Kidney glomerular epithelial cell (primary cell): ENCODE measurements around the gene PSMB10.
"Not testable (repeated sequence)": the region's sequence is repeated elsewhere in the genome, so short reads cannot be mapped to it uniquely, and the experiment has no call there.

Experiments
- DNase-seq: peaks from one replicate; lab custom pipeline; 2025; lab: John Stamatoyannopoulos, UW

Gene PSMB10

DNA sequence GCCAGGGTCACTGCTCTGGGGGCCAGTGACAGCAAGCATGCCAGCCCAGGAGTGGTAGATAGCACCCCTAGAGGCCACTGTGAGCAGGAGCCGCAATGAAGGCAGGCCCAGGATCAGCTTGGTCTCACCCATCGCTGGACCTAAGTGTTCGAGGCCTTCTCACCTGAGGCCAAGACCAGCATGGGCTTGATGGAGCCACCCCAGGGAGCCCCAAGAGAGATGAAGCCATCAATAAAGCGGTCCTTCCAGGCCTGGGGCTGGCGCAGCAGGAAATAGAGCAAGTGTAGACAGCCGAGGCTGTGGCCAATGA is 5.5 kb upstream of the PSMB10 start:
- peak; percentile 11 for DNase-seq

GRCh38 chr16:67941469-67942199 is 5.0 kb upstream of the PSMB10 start:
- DNase-seq = no peak

DNA sequence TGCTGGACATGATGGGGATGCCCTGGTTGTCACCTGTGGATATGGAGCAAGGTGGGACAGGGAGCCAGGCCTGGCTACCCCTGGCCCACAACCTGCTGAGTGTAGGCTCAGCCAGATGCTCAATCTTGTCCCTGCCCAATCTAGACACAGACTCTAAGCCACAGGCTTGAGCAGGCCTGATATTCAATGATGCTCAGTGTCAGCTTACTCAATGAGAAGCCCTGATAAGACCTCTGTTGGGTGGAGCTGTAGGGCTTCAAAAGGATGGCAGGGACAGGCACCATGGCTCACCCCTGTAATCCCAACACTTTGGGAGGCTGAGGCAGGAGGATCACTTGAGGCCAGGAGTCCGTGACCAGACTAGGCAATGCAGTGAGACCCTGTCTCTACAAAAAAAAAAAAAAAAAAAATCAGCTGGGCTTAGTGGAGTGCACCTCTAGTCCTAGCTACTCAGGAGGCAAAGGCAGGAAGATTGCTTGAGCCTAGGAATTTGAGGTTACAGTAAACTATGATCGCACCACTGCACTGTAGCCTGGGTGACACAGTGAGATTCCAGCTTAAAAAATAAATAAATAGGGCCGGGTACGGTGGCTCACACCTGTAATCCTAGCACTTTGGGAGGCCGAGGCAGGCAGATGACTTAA is 3.9 kb upstream of the PSMB10 start:
- DNase-seq = no peak

GRCh38 chr16:67939507-67940445 is 3.1 kb upstream of the PSMB10 start:
- no peak for DNase-seq

- DNase-seq = not testable (repeated sequence)
These were observed 1.1 kb upstream of the PSMB10 start for GRCh38 chr16:67937713-67938112.

- DNase-seq = peak; percentile 40
These were observed 393 bp upstream of the PSMB10 start for GRCh38 chr16:67936880-67937605.

- peak; percentile 96 for DNase-seq
These were observed 1.1 kb downstream of the PSMB10 start for GRCh38 chr16:67935402-67936123.

GRCh38 chr16:67935101-67935401 is 1.6 kb downstream of the PSMB10 start:
- no peak for DNase-seq

- DNase-seq = no peak
These were observed 2.1 kb downstream of the PSMB10 start for GRCh38 chr16:67934306-67935100.

DNA sequence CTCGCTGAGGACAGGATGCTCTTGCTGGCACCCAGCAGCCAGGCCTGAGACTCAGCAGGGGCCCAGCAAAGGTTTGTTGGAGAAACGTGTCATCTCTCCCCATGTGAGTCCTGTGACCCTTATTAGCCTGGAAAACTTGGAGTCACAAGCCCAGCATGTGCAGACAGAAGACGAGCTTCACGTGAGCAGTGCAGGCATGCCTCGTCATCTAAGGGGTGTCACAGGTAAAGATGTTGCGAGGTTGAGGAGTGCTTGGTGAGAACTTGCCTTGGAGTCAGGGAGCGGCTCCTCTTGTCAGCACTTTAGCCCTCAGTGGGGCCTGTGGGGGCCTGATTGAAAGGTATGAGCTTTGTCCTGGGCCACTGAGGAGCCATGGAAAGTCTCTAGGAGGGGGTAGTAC is 2.8 kb downstream of the PSMB10 start:
- no peak for DNase-seq

GRCh38 chr16:67932462-67932840 is 4.2 kb downstream of the PSMB10 start:
- no peak for DNase-seq

- DNase-seq = no peak
These were observed 4.8 kb downstream of the PSMB10 start, which contains the start of gene CTRL for GRCh38 chr16:67931712-67932461. Gene CTRL, minus strand, starts transcription at chr16:67931862. Its CDS starts 10 bp downstream, at chr16:67931852.

DNA sequence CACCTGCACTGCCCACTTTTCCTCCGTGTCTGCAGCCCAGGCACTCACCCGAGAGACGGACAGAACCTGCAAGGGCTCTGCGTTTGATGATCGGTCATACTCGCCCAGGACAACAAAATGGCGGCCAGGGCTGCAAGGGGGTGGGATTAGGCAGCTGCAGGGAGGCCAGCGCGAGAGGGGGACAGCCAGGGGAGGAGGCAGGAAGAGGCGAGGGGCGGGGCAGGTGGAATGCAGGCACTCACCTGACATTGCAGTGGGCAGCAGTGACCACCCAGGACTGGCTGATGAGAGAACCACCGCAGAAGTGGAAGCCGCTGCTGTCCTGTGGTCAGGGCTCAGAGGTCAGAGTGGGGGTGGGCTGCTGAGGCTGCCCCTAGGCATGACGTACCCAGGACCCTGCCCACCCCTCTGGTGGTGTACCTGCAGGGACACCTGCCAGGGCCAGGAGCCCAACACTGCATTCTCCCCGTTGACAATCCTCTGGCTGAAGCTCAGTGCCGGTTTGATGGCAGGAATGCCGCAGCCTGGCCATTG is 5.9 kb downstream of the PSMB10 start:
- DNase-seq = no peak

- DNase-seq = no peak
These were observed 6.5 kb downstream of the PSMB10 start for GRCh38 chr16:67930191-67930590.

DNA sequence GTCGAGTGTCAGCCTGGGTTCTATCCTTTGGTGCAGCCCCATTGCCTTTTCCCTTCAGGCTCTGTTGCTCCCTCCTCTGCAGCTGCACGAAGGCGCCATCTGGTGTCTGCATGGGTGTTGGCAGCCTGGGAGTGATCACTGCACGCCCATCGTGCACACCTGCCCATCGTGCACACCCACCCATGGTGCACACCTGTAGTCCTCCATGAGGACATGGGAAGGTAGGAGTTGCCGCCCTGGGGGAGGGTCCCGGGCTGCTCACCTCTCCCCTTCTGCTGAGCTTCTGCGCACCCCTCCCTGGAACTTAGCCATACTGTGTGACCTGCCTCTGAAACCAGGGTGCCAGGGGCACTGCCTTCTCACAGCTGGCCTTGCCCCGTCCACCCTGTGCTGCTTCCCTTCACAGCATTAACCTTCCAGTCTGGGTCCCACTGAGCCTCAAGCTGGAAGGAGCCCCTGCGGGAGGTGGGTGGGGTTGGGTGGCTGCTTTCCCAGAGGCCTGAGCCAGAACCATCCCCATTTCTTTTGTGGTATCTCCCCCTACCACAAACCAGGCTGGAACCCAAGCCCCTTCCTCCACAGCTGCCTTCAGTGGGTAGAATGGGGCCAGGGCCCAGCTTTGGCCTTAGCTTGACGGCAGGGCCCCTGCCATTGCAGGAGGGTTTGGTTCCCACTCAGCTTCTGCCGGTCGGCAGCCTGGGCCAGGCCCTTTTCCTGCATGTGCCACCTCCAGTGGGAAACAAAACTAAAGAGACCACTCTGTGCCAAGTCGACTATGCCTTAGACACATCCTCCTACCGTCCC is 7.9 kb downstream of the PSMB10 start:
- DNase-seq = peak; percentile 53

DNA sequence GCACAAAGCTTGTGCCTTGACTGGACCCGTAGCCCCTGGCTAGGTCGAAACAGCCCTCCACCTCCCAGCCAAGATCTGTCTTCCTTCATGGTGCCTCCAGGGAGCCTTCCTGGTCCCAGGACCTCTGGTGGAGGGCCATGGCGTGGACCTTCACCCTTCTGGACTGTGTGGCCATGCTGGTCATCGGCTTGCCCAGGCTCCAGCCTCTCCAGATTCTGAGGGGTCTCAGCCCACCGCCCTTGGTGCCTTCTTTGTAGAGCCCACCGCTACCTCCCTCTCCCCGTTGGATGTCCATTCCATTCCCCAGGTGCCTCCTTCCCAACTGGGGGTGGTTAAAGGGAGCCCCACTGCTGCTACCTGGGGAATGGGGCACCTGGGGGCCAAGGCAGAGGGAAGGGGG is 8.5 kb downstream of the PSMB10 start:
- no peak for DNase-seq

DNA sequence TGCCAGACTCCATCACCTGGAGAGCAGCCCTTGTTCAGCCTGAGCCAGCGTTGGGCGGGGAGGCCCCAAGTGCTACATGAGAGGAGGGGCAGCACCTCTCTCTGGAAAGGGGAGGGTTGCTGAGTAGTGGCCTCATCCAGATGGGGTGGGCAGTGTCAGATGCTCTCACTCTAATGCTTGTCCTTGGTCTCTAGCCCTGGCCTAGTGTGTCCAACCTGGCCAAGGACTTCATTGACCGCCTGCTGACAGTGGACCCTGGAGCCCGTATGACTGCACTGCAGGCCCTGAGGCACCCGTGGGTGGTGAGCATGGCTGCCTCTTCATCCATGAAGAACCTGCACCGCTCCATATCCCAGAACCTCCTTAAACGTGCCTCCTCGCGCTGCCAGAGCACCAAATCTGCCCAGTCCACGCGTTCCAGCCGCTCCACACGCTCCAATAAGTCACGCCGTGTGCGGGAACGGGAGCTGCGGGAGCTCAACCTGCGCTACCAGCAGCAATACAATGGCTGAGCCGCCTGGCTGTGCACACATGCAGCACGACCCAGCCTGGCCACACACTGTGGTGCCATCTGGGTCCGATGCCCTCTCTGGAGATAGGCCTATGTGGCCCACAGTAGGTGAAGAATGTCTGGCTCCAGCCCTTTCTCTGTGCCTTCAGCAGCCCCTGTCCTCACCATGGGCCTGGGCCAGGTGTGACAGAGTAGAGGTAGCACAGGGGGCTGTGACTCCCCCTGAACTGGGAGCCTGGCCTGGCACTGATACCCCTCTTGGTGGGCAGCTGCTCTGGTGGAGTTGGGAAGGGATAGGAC is 9.3 kb downstream of the PSMB10 start:
- no peak for DNase-seq

DNA sequence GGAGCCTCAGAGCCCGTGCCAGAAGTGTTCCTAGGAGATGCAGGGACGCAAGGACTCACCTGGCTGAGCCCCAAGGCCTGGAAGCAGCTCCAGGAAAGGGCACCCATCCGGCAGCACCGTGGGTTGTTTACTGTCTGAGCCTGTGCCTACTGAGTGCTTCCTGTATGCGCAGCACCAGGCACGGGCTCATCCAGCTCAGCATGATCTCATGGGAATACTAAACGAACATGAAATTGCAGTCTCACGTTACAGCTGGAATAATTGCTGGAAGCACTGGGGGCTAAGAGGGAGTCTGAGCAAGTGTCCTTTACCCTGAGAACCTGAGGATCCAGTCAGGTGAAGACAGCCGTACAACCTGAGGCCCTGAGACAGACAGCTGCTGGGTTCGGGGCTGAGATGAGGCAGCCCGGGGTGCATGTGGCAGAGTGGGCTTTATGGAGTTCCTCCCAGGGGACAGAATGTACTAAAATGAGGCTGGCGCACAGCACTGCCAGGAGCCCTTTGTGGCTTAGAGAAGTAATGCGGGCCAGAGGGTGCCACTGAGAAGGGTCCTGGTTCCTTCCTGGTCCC is 10.4 kb downstream of the PSMB10 start:
- DNase-seq = no peak
